BJ (cell line): ENCODE measurements around the gene SLTM. TPM values are rescaled to one million over a fixed set of nuclear protein-coding genes. Genes with fewer than 3 reads are reported as not detected.
"Not testable (repeated sequence)": the region's sequence is repeated elsewhere in the genome, so short reads cannot be mapped to it uniquely, and the experiment has no call there.

ENCODE experiments used
- CTCF ChIA-PET: fragments of 350-600 bp; formaldehyde crosslinking; extraction: SDS; loops from one replicate; lab custom pipeline; 2021; ENCODE audit warnings: antibody characterized with exemption, inconsistent platforms; lab: Yijun Ruan, JAX
- POLR2A ChIA-PET: fragments of 300-600 bp; sonication (Branson Sonifier 250); formaldehyde crosslinking; extraction: SDS; loops from one replicate; lab custom pipeline; 2021; ENCODE audit warnings: antibody characterized with exemption; lab: Charles Lee
- DNase-seq: peaks from one replicate; pipeline ENCODE4 v3.0.0-alpha.2; 2011; ENCODE audit warnings: low read depth
- H3K27me3 ChIP-seq: 2 replicates; pipeline ENCODE4 v1.6.0; 2011; ENCODE audit warnings: low read length; ENCODE audit not compliant: control insufficient read depth, insufficient read depth
- H3K36me3 ChIP-seq: 2 replicates; pipeline ENCODE4 v1.5.1; 2011; ENCODE audit warnings: low read length; ENCODE audit not compliant: control insufficient read depth, insufficient read depth
- H3K4me3 ChIP-seq: 2 replicates; pipeline ENCODE4 v1.5.1; 2011; ENCODE audit warnings: low read depth, mild to moderate bottlenecking, control low read depth, low read length
- polyA plus RNA-seq: library from polyadenylated mRNA; depleted of rRNA; stranded (reverse); fragments of >200 nt; gene quantifications from 2 replicates; pipeline ENCODE4 v1.2.3, GENCODE V29; 2011
- TF ChIP-seq, protein P1 (sequence below): IDR thresholded peaks from 2 replicates; pipeline ENCODE4 v1.5.1; 2011; ENCODE audit warnings: low read depth, mild to moderate bottlenecking, control low read depth, inconsistent platforms, low read length, moderate library complexity; ENCODE audit not compliant: insufficient read depth

SLTM gene
- polyA plus RNA-seq, 1 experiment = 14.3 TPM

- H3K36me3 ChIP-seq = peaks cover 24% of the 10 kb centered on the region
- no peaks in the 10 kb centered on the region for H3K27me3 ChIP-seq
- CTCF ChIA-PET = interaction anchor here (1.1 kb wide), 1 partner anchor 10 kb away, joined by 4 read pairs; no protein-coding TSS in a partner anchor
- DNase-seq = no peak
- H3K4me3 ChIP-seq = no peak overlapping the region
- TF ChIP-seq, protein P1, sequence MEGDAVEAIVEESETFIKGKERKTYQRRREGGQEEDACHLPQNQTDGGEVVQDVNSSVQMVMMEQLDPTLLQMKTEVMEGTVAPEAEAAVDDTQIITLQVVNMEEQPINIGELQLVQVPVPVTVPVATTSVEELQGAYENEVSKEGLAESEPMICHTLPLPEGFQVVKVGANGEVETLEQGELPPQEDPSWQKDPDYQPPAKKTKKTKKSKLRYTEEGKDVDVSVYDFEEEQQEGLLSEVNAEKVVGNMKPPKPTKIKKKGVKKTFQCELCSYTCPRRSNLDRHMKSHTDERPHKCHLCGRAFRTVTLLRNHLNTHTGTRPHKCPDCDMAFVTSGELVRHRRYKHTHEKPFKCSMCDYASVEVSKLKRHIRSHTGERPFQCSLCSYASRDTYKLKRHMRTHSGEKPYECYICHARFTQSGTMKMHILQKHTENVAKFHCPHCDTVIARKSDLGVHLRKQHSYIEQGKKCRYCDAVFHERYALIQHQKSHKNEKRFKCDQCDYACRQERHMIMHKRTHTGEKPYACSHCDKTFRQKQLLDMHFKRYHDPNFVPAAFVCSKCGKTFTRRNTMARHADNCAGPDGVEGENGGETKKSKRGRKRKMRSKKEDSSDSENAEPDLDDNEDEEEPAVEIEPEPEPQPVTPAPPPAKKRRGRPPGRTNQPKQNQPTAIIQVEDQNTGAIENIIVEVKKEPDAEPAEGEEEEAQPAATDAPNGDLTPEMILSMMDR = no peak
- POLR2A ChIA-PET = no interaction called here
Observed at GRCh38 chr15:58886921-58887320, 46.6 kb downstream of the SLTM start.

GRCh38 chr15:58883926-58884325, 49.6 kb downstream of the SLTM start:
- H3K27me3 ChIP-seq, POLR2A ChIA-PET, DNase-seq, H3K4me3 ChIP-seq: not testable (repeated sequence)
- CTCF ChIA-PET = interaction anchor here (0.6 kb wide), 1 partner anchor 16 kb away, joined by 3 read pairs; no protein-coding TSS in a partner anchor
- H3K36me3 ChIP-seq = peaks cover 25% of the 10 kb centered on the region

DNA sequence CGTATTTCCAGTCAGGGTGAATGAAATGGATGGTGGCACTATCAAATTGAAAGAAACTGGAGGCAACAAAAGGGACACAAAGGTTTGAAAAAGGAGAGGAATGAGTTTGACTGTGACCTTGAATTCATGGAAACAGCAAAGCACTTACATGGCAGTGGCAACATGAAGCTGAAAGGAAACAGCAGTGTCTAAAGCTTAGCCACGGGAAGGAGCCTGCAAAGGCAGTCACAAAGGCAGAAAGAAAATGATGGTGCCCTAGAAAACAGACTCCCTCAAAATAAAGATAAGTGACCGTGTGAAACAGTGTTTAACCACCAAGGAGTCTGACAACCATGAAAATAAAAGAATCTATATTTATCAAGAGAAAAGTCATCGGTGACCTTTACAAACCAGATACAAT, 51.2 kb downstream of the SLTM start:
- Histone ChIP-seq H3K4me3 (no peak overlapping the region), H3K27me3 (no peaks in the 10 kb centered on the region), H3K36me3 (peaks cover 19% of the 10 kb centered on the region)
- DNase-seq = no peak
- ChIA-PET CTCF (no interaction called here), POLR2A (no interaction called here)
- TF ChIP-seq, protein P1 = no peak

DNA sequence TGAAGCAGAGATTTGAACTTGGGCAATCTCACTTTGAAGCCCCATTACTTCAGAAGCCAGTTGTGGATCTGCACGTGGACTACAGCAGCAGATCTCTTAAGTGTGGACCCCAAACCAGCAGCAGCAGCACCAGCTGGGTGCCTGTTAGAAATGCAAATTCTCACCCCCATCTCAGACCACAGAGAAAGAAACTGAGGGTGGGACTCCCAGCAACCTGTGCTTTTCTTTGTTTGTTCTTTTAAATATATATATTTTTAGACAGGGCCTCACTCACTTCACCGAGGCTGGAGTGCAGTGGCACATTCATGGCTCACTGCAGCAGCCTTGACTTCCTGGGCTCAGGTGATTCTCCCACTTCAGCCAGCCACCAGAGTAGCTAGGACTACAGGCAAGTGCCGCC, 53.2 kb downstream of the SLTM start:
- peaks cover 13% of the 10 kb centered on the region for H3K36me3 ChIP-seq
- no peak for DNase-seq
- CTCF ChIA-PET = no interaction called here

DNA sequence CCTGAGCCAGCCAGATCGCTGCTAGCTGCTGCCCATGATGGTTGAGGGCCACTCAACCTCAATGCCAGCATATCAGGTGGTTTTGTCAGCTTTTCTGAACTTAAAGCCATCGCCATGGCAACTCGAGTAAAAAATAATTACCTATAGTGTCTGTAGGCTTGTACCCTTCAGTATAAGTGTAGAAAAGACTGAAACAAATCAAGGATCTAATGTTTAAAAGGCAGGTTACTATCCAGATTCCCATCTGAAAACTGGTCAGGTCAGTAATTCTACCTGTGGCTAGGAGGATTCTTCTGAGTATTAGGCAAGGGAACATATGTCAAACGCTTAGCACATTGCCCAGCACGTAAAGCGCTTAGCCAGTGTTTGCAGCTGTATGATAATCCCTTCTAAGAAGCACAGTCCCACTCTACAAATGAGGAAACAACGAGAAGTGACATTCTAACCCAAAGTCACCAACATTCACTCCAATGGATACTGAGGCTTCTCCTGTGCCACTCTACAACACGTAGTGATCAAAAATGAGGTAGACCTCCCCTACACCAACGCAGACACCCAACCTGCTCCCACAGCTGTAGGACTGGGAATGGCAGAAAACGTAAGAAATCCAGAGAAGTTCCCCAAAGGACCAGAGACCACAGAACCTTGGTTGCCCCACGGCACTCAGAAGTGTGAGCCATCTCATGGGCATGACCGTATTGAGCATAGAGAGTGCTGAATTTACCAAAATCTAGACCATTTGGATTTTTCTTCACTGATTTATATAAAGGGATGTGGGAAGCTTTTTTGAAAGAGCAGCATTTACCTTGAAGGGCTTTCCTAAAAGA, 55.3 kb downstream of the SLTM start:
- TF ChIP-seq, protein P1 = no peak
- H3K27me3 ChIP-seq = no peaks in the 10 kb centered on the region
- DNase-seq = no peak
- ChIA-PET POLR2A (no interaction called here), CTCF (interaction anchor here (0.6 to 1.0 kb wide), 2 partner anchors 37 to 1696 kb away, joined by 3 read pairs; no protein-coding TSS in a partner anchor)
- no peak overlapping the region for H3K4me3 ChIP-seq
- peaks cover 8% of the 10 kb centered on the region for H3K36me3 ChIP-seq

More for the DNA sequence above, 53.2 kb downstream of the SLTM start:
- no peaks in the 10 kb centered on the region for H3K27me3 ChIP-seq
- POLR2A ChIA-PET = no interaction called here
- no peak overlapping the region for H3K4me3 ChIP-seq
- TF ChIP-seq, protein P1 = no peak
